Activated CD4-positive, CD25-positive, alpha-beta regulatory T cell treated with anti-CD3 and anti-CD28 coated beads, Interleukin-2, amount 50 U/mL, for 72 hours (primary cell): ENCODE results near the gene CYB5A.

ENCODE experiments used
- DNase-seq: peaks from one replicate; pipeline ENCODE4 v3.0.0; 2021

The CYB5A gene

DNA sequence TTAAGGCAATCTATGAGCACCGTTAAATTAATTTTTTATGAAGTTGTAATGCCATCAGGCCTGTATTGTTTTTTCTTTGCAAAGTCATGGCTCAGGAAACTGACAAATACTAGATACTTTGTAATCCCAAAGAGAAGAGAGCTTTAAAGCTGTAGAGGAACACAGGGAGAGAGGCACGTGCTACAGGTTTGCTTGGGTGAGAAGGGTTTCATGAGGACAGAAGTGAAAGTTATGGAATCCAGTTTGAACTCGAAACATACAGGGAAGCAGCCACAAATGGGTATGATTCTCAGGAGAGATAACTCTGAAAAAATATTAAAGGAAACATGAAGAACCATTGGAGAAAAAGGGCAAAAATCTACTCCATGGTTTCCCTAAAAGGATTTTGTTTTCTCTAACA lies 49.8 kb downstream of the CYB5A start:
- DNase-seq: no peak

DNA sequence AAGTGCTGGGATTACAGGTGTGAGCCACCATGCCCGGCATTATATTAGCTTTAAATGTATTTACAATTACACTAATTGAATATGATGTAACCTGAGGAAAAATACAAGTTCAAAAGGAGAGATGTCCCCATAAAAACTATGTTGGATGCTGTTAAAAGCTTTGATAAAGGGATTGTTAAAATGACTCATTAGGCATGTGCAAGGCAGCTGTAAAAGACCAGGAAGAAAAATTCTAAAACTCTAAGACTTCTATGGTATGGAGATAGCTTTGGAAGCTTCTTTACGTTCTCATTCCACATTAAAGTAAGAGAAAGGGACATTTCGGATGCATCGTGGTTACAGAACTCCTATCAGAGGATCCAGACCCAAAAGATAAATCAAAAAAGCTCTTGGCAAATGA lies 50.3 kb downstream of the CYB5A start:
- no peak for DNase-seq

DNA sequence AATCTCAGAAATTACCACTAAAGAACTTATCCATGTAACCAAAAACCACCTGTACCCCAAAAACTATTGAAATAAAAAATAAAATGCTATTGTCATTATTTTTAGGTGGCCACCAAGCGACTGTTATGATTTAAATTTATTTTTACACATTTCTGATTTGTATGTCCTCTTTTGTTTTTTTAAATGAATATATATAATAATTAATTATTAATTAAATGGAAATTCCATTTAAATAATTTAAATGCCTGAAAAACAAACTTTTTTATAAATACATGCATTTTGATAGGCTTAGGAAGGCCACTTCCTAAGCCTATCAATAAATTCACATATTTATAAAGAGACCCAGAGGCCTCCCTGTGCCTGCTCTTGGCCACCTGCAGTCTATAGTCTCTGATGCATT lies 52.2 kb downstream of the CYB5A start:
- DNase-seq: no peak

DNA sequence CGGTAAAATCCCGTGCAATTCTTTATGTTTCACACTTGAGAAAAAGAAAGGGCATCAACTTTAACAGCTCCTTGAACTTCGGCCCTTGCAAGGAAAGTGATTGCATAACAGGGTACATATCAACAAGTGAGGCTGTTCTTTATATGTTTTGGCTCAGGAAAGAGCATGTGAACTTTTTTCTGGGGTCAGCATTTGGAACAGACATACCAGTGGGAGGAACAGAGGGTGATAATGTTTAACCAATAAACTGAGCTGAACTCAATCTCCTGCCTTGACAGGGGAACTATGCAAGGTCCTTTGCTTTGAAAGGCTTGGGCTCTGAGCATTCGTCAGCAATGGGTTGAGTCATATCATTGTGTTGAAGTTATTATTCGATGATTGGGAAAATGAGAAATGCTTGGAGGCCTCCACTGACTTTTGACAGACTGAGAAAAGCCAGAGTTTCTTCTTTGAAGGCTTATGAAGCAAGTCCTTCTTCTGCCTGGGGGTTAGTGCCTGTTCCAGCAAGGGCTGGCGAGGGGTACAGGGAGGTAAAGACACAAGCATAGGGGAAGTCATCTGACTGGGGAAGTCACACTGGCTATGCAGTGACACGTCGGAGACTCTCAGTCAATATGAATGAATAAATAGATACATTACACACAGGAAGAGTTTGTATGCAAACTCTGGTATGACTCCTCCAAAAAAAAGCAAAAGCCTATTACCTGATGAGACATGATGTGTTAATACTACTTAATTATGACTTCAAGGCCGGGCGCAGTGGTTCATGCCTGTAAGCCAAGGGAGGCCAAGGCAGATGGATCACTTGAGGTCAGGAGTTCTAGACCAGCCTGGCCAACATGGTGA lies 57.2 kb downstream of the CYB5A start:
- no peak for DNase-seq

DNA sequence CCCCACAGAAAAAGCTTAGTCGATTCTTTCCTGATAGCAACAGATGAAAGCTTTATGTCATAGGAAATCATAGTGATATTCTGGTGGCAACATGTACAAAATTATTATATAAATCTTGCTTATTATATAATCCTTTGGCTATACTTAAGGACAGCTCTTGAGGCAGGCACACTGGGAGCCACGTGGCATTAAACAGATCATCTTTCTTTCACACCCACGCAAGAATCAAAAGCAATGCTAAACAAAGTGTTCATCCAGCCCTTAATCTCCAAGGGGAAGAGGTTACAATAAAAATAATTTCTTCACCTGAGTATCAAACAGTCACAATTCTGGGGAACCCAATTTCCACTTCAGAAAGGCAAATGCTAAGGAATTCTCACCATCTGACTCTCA lies 57.8 kb downstream of the CYB5A start:
- no peak for DNase-seq

DNA sequence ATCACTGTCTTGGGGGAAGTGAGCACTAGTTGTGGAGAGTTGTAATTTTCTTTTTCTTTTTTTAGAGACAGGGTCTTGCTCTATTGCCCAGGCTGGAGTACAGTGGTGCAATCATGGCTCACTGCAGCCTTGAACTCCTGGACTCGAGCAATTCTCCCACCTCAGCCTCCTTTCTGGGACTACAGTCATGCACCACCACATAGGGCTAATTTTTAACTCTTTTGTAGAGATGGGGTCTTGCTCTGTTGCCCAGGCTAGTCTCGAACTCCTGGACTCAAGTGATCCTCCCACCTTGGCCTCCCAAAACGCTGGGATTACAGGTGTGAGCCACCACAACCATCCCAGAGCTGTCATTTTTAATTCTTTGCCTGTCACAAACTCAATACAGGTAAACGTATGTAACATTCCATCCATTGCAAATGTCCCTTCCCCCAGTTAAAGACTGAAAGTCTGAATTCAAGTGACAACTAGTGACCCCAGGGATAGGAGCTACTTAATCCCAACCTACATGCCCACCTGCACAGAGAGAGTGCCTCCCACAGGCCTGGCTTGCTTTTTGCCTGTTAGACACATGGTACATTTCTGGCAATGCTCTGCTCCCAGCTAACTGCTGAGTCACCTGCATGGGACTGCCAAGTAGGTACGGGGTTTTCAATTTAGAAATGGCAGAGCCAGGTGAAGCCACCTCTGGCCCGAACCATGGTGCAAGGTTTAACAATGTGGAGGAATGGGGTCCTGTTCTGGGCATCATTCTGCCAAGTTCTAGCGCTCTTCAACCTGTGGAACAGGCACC lies 60.6 kb downstream of the CYB5A start:
- DNase-seq: no peak

DNA sequence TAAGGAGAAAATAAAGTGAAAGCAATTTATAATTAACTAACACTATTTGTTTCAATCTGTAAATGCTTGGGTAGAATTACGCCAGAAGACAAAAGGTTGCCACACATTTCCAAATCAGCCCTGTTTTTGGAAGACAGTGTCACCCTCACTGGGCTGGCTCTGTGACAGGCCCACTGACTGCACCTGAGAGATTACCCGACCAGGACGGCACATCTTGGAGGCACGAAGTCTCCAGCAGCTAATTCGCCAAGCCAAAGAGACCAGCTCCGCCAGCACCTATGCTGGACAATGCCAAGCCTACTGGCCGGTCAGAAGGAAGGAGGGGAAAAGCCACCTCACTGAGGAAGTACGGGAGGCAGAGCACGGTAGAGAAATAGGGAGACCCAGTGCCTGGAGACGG lies 61.9 kb downstream of the CYB5A start:
- DNase-seq: no peak

DNA sequence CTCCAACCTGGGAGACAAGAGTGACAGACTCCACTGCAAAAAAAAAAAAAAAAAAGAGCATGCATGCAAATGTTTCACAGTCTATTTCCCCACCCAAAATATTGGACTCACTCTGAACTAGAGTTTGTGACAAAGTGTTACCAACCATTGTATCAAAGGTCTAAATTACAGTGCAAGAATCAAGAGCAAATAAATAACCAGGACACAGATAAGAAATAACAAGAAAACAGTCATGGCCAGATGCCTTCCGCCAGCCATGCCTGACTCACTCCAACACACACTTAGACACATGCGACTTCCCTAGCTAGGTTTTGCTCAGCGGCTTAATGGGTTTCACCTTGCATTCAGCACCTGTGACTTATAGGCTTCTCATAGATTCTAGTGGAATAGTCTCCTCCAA lies 62.8 kb downstream of the CYB5A start:
- no peak for DNase-seq

DNA sequence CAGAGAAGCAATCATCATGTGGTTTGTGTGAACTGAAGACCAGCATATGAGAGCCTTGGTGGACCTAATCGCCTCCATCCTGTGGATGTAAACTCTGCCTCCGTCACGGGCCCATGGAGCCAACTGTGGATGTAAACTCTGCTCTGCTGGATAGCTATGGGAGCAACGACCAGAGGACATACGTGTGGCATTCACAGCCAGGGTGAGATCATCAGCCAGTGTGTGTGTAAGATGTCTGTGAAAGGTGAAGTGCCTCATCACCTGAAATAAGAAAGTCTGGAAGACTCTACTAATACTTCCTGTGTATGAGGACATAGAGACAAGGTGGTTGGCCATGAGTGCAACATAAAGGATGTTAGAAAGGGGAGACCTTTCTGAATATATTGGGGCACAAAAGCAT lies 63.5 kb downstream of the CYB5A start:
- DNase-seq: no peak

DNA sequence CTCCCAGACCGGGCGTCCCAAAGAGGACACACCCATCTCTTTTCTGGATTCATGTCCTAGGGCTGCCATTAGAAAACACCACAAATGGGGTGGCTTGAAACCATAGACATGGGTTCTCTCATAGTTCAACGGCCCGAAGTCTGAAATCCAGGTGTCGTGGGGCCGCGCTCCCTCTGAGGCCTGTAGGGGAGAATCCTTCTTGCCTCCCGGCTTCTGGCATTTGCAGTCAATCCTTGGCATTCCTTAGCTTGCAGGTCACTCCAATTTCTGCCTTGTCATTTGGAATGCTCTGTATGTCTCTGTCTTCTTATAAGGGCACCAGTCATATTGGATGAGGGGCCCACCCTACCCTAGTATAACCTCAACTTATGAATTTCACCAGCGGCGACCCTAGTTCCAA lies 65.1 kb downstream of the CYB5A start:
- no peak for DNase-seq

DNA sequence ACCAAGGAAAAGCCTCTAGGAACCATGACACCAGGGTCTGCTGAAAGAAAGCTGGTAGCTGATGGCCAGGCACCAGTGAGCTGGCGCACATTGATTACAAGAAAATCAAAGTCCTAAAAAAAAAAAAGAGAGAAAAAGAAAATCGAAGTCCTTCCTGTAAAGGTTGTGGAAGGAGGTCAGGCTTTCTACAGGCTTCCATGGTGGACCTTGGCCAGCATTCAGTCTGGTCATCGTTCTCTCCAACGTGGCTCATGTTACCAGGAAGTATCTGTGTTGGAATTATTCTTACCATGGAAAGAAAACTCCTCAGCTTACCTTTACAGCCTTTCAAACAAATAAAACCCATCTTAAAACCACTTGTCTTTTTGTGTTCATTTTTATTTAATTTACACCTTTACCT lies 65.6 kb downstream of the CYB5A start:
- DNase-seq: no peak

DNA sequence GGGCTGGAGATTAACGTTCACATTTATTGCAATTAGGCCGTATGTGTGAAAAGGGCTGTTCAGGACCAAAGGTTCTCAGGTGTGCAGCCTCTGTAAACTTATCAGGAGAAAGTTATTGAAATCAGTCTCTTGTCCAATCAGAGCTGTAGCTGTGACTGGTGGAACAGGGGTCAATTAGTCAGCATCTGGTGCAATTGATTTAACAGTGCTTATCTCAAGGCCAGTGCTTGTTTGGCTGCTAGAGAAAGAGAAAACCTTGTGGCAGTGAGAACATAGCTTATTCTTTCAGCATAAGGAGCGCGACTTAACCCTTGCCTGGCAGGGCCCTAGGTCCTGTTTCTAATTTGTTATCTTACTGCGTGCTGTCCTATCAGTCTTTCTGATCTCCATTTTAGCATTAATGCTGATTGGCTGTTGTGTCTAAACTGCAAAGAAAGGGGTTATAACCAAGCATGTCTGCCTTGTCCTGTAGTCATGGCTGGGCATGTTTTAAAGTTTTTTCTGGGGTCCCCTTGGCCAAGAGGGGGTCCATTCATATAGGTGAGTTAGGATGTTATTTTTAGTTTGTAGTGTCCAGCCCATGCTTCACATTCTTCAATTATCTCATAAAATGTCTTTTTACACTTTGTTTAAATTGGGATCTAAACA lies 66.4 kb downstream of the CYB5A start:
- DNase-seq: no peak

DNA sequence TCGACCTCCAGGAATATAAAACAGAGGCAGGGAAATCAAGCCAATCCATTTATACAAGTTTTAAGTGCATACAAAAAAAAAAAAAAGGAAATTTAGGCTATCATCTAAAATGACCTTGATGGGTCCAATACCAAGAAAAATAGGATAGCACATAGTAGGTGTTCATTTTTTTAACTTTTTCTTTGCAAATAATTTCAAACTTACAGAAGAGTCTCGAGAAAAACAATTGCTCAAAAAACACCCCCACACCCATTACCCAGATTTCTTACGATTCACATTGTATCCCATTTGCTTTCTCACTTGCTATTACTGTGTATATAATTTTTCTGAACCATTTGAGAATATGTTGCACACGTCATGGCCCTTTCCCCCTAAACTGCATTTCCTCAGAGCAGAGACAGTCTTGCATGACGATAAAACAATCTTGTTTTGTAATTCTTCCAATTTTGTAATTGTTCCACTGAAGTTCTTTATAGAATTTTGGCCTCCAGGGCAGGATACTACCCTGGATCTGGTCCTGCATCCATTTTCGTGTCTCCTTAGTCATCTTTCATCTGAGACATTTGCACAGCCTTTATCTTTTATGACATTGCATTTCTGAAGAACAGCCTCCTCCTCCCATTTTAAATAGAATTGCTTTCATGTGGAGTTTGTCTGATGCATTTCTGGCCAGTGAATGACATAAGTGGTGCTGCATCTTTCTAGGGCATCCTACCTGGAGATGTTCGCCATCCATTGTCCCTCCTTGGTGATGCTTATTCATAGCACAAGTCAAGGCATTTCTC lies 68.9 kb downstream of the CYB5A start:
- DNase-seq: no peak

DNA sequence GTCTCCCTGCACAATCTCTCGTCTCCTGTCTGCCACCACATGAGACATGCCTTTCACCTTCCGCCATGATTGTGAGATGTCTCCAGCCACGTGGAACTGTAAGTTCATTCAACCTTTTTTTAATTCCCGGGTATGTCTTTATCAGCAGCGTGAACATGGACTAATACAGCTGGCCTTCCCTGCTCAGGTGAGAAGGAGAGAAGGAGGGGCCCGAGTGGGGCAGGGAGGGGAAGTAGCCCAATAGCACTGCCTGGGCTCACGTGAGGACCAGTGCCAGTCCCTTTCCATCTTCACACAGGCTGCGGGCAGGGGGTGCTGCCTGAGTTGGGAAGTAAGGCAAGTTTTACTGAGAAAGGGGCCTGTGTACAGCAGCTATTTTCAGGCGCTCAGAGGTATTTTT lies 70.7 kb downstream of the CYB5A start:
- DNase-seq: no peak

DNA sequence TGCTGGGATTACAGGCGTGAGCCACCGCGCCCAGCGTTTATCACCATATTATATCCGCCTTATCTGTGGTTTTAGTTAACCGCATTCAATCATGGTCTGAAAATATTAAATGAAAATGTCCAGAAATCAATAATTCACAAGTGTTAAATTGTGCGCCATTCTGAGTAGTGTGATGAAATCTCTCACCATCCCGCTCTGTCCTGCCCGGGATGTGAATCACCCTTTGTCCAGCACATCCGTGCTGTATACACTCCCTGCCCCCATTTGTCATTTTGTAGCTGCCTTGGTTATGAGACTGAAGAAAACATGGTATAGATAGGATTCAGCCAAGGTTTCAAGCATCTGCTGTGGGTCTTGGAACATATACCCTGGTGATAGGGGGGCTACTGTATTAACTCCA lies 72.7 kb downstream of the CYB5A start:
- DNase-seq: no peak

DNA sequence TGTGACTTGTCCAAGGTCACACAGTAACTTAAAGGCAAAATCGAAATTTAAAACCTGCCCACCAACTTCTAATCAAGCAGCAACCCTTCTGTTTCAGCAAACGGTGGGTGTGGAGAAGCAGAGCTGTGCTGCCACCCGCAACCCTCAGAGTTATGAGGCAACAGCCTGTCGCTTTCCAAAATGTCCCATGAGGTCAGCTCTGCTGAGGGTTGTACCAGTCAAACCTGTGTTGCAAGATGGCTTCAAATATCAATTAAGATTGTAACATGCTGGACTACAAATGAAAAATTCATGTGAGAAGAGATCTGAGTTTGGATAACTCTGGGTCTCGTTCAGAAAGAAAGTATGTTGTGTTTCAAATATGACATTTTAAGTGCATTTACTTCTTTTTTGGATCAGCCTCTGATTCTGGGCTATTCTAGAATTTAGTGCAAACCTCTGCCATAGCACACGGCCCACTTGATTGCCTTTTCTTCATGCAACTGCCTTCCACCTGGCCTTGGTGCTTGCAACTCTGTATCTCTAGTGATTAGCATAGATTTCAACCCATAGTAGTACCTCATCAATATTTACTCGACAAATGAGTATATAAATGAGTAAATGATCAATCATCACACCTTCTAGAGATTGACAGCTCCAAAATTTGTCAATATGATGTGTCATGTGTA lies 74.2 kb downstream of the CYB5A start:
- no peak for DNase-seq

DNA sequence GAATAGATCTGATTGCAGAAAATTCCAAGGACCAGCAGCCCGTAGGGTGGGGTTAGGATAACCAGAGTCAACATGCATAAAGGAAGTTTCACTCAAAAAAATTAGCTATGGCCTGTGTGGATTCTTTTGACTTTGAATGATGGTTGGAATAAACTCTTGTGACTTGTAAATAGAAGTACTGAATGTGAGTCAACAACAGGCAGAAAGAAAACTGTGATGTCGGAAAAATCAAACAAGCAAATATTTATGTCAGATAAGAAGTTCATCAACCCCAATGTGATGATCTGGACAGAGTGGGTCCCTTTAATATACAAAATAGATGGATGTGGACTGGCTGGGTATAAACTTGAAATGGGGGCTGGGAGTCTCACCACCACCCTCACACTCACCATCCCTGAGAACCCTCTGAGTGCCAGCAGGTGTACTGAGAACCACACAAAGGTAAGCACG lies 75.1 kb downstream of the CYB5A start:
- no peak for DNase-seq

DNA sequence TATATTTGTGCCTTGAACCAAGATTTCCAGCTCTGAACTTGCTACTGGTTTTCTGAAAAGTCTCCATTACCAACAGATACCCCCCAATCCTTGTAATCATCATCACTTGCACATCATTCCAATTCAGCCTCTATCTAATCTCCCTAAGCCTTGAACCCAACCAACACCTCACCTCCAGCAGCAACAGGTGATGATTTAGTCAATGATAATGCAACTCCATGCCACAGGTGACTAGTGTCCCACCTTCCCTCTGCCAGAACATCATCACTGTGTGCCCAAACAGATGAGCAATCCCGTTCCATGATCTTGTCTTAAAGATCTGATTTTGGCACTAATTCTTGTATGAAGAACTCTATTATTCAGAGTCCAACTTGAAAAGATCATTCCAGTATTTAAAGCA lies 75.9 kb downstream of the CYB5A start:
- no peak for DNase-seq

DNA sequence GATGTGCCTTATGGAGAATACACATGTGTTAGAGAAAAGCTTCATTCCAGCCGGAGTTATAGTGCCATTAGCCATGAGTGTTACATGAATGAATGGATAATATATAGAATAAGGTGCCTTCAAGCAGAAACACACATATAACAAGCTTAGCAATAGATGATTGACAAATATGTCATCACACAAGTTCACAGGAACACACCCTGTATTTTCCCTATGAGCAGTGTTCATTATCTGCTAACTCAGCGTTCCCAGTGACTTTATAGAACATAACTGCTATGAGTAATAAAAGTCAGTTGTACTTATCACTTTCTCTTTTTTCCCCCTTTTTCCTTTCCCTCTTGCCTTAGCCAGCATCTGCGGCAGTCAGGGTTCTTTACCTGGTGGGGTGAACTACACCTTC lies 78.3 kb downstream of the CYB5A start:
- DNase-seq: no peak

DNA sequence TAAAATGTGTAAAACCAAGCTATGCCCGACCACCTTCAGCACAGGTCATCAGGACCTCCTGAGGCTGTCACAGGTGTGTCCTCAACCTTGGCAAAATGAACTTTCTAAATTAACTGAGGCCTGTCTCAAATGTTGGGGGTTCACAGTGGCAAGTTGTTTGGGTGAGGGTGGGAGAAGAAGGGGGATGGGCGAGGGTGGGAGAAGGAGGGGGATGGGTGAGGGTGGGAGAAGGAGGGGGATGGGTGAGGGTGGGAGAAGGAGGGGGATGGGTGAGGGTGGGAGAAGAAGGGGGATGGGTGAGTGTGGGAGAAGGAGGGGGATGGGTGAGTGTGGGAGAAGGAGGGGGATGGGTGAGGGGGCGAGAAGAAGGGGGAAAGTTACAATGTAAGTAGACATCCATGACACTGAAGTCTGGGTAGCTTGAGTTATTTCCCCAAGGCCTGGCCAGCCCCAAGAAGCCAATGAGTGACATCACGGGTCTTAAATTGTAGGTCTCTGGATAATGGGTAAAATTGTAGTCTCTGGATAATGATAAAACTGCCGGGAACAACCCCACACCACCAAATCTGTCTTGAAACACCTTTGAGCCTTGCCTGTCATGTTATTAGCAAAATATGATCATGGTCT lies 87.1 kb downstream of the CYB5A start:
- DNase-seq: no peak

DNA sequence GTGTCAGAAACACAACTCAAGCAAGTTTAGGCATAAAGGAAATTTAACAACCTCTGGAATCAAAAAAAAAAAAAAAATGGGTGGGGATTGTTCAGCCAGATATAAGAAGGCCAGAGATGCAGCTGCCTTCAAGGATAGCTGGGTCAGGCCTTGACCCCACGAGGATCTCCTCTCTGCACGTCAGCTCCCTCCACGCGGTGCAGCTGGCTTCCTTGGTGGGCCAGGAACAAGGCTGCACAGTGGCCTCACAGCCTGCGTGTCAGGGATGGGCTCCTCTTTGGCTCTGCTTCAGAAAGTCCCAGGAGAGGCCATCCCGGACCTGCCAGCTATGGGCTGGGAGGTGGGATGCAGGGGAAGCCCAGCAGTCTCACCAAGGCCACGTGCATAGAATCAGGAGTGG lies 88.0 kb downstream of the CYB5A start:
- no peak for DNase-seq
